ACC112 (cell line): ENCODE data around the gene CYP26B1.

Source experiments
- H2AFZ ChIP-seq: fragments of 200-600 bp; sonication (generic); one replicate; pipeline ENCODE4 v1.6.0; 2017; ENCODE audit warnings: antibody characterized with exemption, low read length; ENCODE audit not compliant: unreplicated experiment
- H3K27ac ChIP-seq: fragments of 200-600 bp; sonication (generic); 2 replicates; pipeline ENCODE4 v1.5.1; 2014; ENCODE audit warnings: low read depth, mild to moderate bottlenecking, antibody characterized with exemption, low read length, moderate library complexity
- H3K27me3 ChIP-seq: fragments of 200-600 bp; sonication (generic); 2 replicates; pipeline ENCODE4 v1.6.1; 2014; ENCODE audit warnings: mild to moderate bottlenecking, antibody characterized with exemption, low read length, moderate library complexity, mixed read lengths; ENCODE audit not compliant: insufficient read depth
- H3K36me3 ChIP-seq: fragments of 200-600 bp; sonication (generic); 2 replicates; pipeline ENCODE4 v1.6.1; 2016; ENCODE audit warnings: mild to moderate bottlenecking, antibody characterized with exemption, low read length, moderate library complexity, mixed read lengths; ENCODE audit not compliant: insufficient read depth
- H3K4me1 ChIP-seq: fragments of 200-600 bp; sonication (generic); one replicate; pipeline ENCODE4 v1.6.1; 2016; ENCODE audit warnings: low read length, mixed read lengths; ENCODE audit not compliant: insufficient read depth, unreplicated experiment, control insufficient read depth
- H3K4me3 ChIP-seq: fragments of 200-600 bp; sonication (generic); 2 replicates; pipeline ENCODE4 v1.5.1; 2014; ENCODE audit warnings: mild to moderate bottlenecking, low read depth, low read length
- H3K79me2 ChIP-seq: fragments of 200-600 bp; sonication (generic); one replicate; pipeline ENCODE4 v1.6.0; 2016; ENCODE audit warnings: low read length; ENCODE audit not compliant: control insufficient read depth, unreplicated experiment, insufficient read depth

The CYP26B1 gene

GRCh38 chr2:72103690-72104089, 44.0 kb downstream of the CYP26B1 start:
- no peaks in the 10 kb centered on the region for H3K79me2 ChIP-seq
- H3K4me1 ChIP-seq, result peaks cover 6% of the 10 kb centered on the region
- no peaks in the 10 kb centered on the region for H3K36me3 ChIP-seq
- no peak overlapping the region for H3K4me3 ChIP-seq
- no peak overlapping the region for H3K27ac ChIP-seq
- no peak overlapping the region for H2AFZ ChIP-seq
- 0 out of 2 replicates have a peak, but pooled peaks cover 2% of the 10 kb centered on the region for H3K27me3 ChIP-seq

DNA sequence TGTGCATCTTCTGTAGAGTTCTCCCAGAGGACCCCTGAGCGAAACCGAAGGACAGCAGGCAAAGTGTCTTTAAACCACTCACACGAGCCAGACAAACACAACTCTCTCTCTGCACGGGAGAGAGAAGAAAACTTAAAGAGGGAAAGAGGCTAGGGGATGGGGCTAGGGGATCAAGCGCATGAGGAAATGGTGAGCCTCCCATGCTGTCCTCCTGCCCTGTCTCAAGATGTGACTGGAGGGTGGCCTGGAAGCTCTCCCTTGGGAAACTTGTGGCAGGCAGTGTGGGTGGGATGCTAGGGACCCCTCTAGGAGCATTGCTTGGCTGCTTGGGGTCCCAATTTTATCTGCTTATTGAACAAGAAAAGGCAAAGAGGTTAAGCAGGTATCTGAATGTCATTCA, 44.5 kb downstream of the CYP26B1 start:
- 0 out of 2 replicates have a peak, but pooled peaks cover 5% of the 10 kb centered on the region for H3K27me3 ChIP-seq
- H2AFZ ChIP-seq, result no peak overlapping the region
- H3K4me3 ChIP-seq, result no peak overlapping the region
- H3K4me1 ChIP-seq, result peaks cover 3% of the 10 kb centered on the region
- no peaks in the 10 kb centered on the region for H3K79me2 ChIP-seq
- no peak overlapping the region for H3K27ac ChIP-seq
- no peaks in the 10 kb centered on the region for H3K36me3 ChIP-seq

GRCh38 chr2:72098935-72099334, 48.7 kb downstream of the CYP26B1 start:
- H3K27me3 ChIP-seq, result peaks cover 17% of the 10 kb centered on the region; the same call in 1 of the 2 replicates

DNA sequence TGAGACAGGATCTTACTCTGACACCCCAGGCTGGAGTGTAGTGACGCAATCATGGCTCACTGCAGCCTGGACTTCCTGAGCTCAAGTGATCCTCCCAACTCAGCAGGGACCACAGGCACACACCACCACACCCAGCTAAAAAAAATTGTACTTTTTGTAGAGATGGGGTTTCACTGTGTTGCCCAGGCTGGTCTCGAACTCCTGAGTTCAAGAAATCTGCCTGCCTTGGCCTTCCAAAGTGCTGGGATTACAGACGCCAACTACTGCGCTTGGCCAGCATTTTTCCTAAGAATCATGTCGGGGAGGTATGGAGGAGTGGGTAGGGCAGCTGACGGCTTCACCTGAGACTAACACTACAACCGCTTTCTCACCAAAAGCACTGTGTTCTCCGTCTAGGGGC, 50.4 kb downstream of the CYP26B1 start:
- Histone ChIP-seq H3K4me1 (no peaks in the 10 kb centered on the region), H3K36me3 (no peaks in the 10 kb centered on the region), H3K27me3 (peaks cover 17% of the 10 kb centered on the region; the same call in 1 of the 2 replicates), H2AFZ (no peak overlapping the region), H3K79me2 (no peaks in the 10 kb centered on the region), H3K27ac (no peak overlapping the region), H3K4me3 (no peak overlapping the region)

More at GRCh38 chr2:72098935-72099334, 48.7 kb downstream of the CYP26B1 start:
- no peak overlapping the region for H3K4me3 ChIP-seq
- H3K4me1 ChIP-seq, result no peaks in the 10 kb centered on the region
- H3K36me3 ChIP-seq, result no peaks in the 10 kb centered on the region
- no peak overlapping the region for H2AFZ ChIP-seq
- no peak overlapping the region for H3K27ac ChIP-seq
- no peaks in the 10 kb centered on the region for H3K79me2 ChIP-seq

- no peak overlapping the region for H3K4me3 ChIP-seq
- H2AFZ ChIP-seq, result no peak overlapping the region
- no peaks in the 10 kb centered on the region for H3K36me3 ChIP-seq
- H3K27ac ChIP-seq, result no peak overlapping the region
- peaks cover 17% of the 10 kb centered on the region; the same call in 1 of the 2 replicates for H3K27me3 ChIP-seq
- H3K79me2 ChIP-seq, result no peaks in the 10 kb centered on the region
- no peaks in the 10 kb centered on the region for H3K4me1 ChIP-seq
These were observed 51.5 kb downstream of the CYP26B1 start for GRCh38 chr2:72096181-72096580.

DNA sequence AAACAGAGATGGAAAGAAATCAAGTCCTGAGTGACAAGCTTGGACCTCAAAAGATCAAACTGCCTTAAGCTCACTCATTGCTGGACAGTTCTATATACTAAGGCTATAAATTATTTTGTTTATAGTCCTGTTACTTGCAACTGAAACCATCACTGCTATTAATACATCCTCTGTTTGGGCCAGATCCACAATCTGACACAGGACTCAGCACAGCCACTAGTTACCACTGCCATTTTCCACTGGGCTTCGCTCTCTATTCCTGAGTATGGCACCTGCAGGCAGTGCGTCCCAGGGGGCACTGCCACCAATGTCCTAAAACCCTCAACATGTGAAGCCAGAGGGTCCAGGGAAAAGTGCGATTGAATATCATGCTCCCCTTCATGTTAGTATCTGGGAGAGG, 52.3 kb downstream of the CYP26B1 start:
- Histone ChIP-seq H3K79me2 (no peaks in the 10 kb centered on the region), H3K27me3 (peaks cover 17% of the 10 kb centered on the region; the same call in 1 of the 2 replicates), H3K4me1 (no peaks in the 10 kb centered on the region), H3K36me3 (no peaks in the 10 kb centered on the region), H3K4me3 (no peak overlapping the region), H2AFZ (no peak overlapping the region), H3K27ac (no peak overlapping the region)

GRCh38 chr2:72094701-72095100, 53.0 kb downstream of the CYP26B1 start:
- no peaks in the 10 kb centered on the region for H3K79me2 ChIP-seq
- H3K36me3 ChIP-seq, result no peaks in the 10 kb centered on the region
- H3K27me3 ChIP-seq, result peaks cover 17% of the 10 kb centered on the region; the same call in 1 of the 2 replicates
- no peak overlapping the region for H2AFZ ChIP-seq
- H3K27ac ChIP-seq, result no peak overlapping the region
- no peaks in the 10 kb centered on the region for H3K4me1 ChIP-seq
- no peak overlapping the region for H3K4me3 ChIP-seq

DNA sequence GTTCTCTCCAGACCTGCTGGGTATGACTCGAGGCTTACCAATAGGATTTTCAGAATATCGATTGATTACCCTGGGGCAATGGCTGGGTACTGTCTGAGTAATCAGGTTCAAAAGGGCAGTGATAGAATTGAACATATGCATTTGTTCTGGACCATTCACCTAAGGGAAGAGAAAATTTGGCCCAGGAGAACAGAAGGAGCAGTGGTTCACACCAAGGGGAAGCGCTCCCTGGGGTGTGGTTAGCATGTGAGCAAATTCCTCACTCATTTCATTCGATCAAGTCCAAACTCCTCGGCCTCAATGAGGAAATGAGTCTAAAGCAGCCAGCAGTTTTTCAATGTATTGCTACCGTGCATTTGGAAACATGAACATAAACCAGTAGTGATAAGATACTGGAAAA, 55.6 kb downstream of the CYP26B1 start:
- Histone ChIP-seq H3K27ac (no peak overlapping the region), H3K4me3 (no peak overlapping the region), H3K4me1 (no peaks in the 10 kb centered on the region), H3K79me2 (no peaks in the 10 kb centered on the region), H3K27me3 (peaks cover 17% of the 10 kb centered on the region), H2AFZ (no peak overlapping the region), H3K36me3 (no peaks in the 10 kb centered on the region)

DNA sequence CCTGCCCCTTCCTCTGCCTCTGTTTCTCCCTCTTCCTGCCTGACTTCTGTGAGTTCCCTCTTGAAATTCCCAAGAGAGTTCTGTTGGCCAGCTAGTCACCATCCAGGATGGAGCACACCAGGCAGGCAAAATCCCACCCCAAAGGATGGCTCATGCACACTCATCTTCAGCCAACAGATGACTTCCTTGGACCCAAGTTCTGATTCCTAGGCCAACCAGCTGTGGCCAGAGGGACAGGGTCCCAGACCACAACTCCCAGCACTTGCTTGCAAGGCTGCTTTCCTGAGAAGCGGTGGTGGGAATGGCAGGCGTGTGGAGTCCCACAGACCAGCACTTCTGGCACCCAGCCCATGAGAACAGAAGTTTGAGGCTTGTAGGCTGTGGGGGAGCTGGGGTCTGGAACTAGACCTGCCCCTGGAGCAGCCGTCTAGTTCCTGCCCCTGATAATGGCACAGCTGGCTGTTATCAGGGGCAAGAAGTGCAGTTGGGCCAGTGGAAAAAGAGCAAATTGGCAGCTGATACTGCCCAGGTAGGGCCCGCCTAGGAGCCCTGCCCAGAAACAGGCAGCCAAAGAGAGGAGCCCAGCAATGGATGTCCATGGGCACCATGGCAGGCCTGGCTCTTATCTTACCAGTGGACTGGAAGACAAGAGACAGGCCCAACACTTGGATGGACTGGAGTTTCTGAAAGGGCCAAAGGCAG, 56.7 kb downstream of the CYP26B1 start:
- Histone ChIP-seq H3K36me3 (no peaks in the 10 kb centered on the region), H3K27me3 (peaks cover 17% of the 10 kb centered on the region; the same call in 1 of the 2 replicates), H3K4me3 (no peak overlapping the region), H2AFZ (no peak overlapping the region), H3K79me2 (no peaks in the 10 kb centered on the region), H3K27ac (no peak overlapping the region), H3K4me1 (no peaks in the 10 kb centered on the region)

GRCh38 chr2:72090271-72090720, 57.4 kb downstream of the CYP26B1 start:
- Histone ChIP-seq H3K4me1 (no peaks in the 10 kb centered on the region), H3K27ac (no peak overlapping the region), H3K36me3 (no peaks in the 10 kb centered on the region), H3K79me2 (no peaks in the 10 kb centered on the region), H2AFZ (no peak overlapping the region), H3K27me3 (peaks cover 11% of the 10 kb centered on the region; the same call in 1 of the 2 replicates), H3K4me3 (no peak overlapping the region)

GRCh38 chr2:72089537-72089936, 58.1 kb downstream of the CYP26B1 start:
- Histone ChIP-seq H3K4me3 (no peak overlapping the region), H3K79me2 (no peaks in the 10 kb centered on the region), H3K27ac (no peak overlapping the region), H3K4me1 (no peaks in the 10 kb centered on the region), H3K27me3 (peaks cover 8% of the 10 kb centered on the region), H3K36me3 (no peaks in the 10 kb centered on the region), H2AFZ (no peak overlapping the region)
